HAP-1 (cell line): ENCODE measurements around the gene WDPCP.
A peak's percentile ranks its signal among the peaks of the same experiment; 100 is the strongest.
"Not testable (repeated sequence)": the region's sequence is repeated elsewhere in the genome, so short reads cannot be mapped to it uniquely, and the experiment has no call there.

ENCODE experiments used
- DNase-seq, 2 experiments: peaks; one replicate each; pipeline ENCODE4 v3.0.0-alpha.2; 2016 to 2020; ENCODE audit warnings: low spot score in 2 of 2
- H3K27me3 ChIP-seq: fragments of 250-450 bp; sonication (Bioruptor Pico); 2 replicates; pipeline ENCODE4 v1.5.1; 2020; ENCODE audit warnings: low read depth, mild to moderate bottlenecking, moderate library complexity
- H3K36me3 ChIP-seq: fragments of 250-450 bp; sonication (Bioruptor Pico); replicated peaks from 2 replicates; pipeline ENCODE4 v1.5.1; 2020; ENCODE audit warnings: mild to moderate bottlenecking
- H3K4me1 ChIP-seq: fragments of 250-450 bp; sonication (Bioruptor Pico); 2 replicates; pipeline ENCODE4 v1.5.1; 2020; ENCODE audit warnings: mild to moderate bottlenecking
- H3K4me3 ChIP-seq: fragments of 250-450 bp; sonication (Bioruptor Pico); 2 replicates; pipeline ENCODE4 v1.5.1; 2020; ENCODE audit warnings: mild to moderate bottlenecking, moderate library complexity
- H3K9me3 ChIP-seq: fragments of 250-450 bp; sonication (Bioruptor Pico); 2 replicates; pipeline ENCODE4 v1.5.1; 2020; ENCODE audit warnings: mild to moderate bottlenecking, moderate library complexity
- in situ Hi-C: fragments of 300-500 bp; cut with MboI; formaldehyde crosslinking; loops from 3 replicates; pipeline ENCODE4 v1.14.3; 2020; ENCODE audit warnings: low sequenced_read_pairs, inconsistent platforms, mixed read lengths

Gene WDPCP

GRCh38 chr2:63249161-63249560 is 339.1 kb downstream of the WDPCP start:
- Histone ChIP-seq H3K27me3 (no peaks in the 10 kb centered on the region), H3K4me1 (no peaks in the 10 kb centered on the region), H3K36me3 (no peaks in the 10 kb centered on the region), H3K4me3 (no peak overlapping the region), H3K9me3 (no peaks in the 10 kb centered on the region)
- DNase-seq = no peak
- in situ Hi-C loops = no loop called here

- H3K9me3 ChIP-seq = no peaks in the 10 kb centered on the region
- in situ Hi-C loops = no loop called here
- no peaks in the 10 kb centered on the region for H3K27me3 ChIP-seq
- no peaks in the 10 kb centered on the region for H3K4me1 ChIP-seq
- DNase-seq = no peak
- H3K36me3 ChIP-seq = no peaks in the 10 kb centered on the region
- H3K4me3 ChIP-seq = no peak overlapping the region
Measured at GRCh38 chr2:63242747-63243146, 345.5 kb downstream of the WDPCP start.

GRCh38 chr2:63225964-63226686 is 362.2 kb downstream of the WDPCP start:
- H3K9me3 ChIP-seq = no peaks in the 10 kb centered on the region
- no peak overlapping the region for H3K4me3 ChIP-seq
- 0 out of 2 replicates have a peak, but pooled peaks cover 3% of the 10 kb centered on the region for H3K4me1 ChIP-seq
- DNase-seq = no peak
- in situ Hi-C loops = no loop called here
- no peaks in the 10 kb centered on the region for H3K27me3 ChIP-seq
- H3K36me3 ChIP-seq = no peaks in the 10 kb centered on the region

- Histone ChIP-seq H3K9me3 (no peaks in the 10 kb centered on the region), H3K27me3 (no peaks in the 10 kb centered on the region), H3K4me3 (no peak overlapping the region), H3K36me3 (no peaks in the 10 kb centered on the region), H3K4me1 (no peaks in the 10 kb centered on the region; the same call in 1 of the 2 replicates)
- in situ Hi-C loops = no loop called here
- peak; percentile 34 to 56 for DNase-seq
Measured at GRCh38 chr2:63218800-63219526, 369.3 kb downstream of the WDPCP start.

GRCh38 chr2:63195310-63195709 is 393.0 kb downstream of the WDPCP start:
- H3K27me3 ChIP-seq = no peaks in the 10 kb centered on the region
- H3K4me1 ChIP-seq = peaks cover 22% of the 10 kb centered on the region
- DNase-seq = no peak
- no peaks in the 10 kb centered on the region for H3K9me3 ChIP-seq
- H3K36me3 ChIP-seq = no peaks in the 10 kb centered on the region
- H3K4me3 ChIP-seq = no peak overlapping the region
- in situ Hi-C loops = no loop called here

GRCh38 chr2:63194175-63194574 is 394.1 kb downstream of the WDPCP start:
- Histone ChIP-seq H3K9me3 (no peaks in the 10 kb centered on the region), H3K36me3 (no peaks in the 10 kb centered on the region), H3K4me1 (peaks cover 22% of the 10 kb centered on the region), H3K27me3 (no peaks in the 10 kb centered on the region), H3K4me3 (no peak overlapping the region)
- in situ Hi-C loops = no loop called here
- DNase-seq = no peak

GRCh38 chr2:63192889-63193774 is 395.1 kb downstream of the WDPCP start:
- H3K27me3 ChIP-seq = no peaks in the 10 kb centered on the region
- in situ Hi-C loops = no loop called here
- H3K9me3 ChIP-seq = no peaks in the 10 kb centered on the region
- no peak overlapping the region for H3K4me3 ChIP-seq
- H3K36me3 ChIP-seq = no peaks in the 10 kb centered on the region
- peaks cover 25% of the 10 kb centered on the region for H3K4me1 ChIP-seq
- peak; percentile 54 to 88 for DNase-seq

GRCh38 chr2:63192169-63192888 is 395.9 kb downstream of the WDPCP start:
- H3K36me3 ChIP-seq = no peaks in the 10 kb centered on the region
- peak in 1 of 2 experiments; percentile 35 for DNase-seq
- H3K4me3 ChIP-seq = no peak overlapping the region
- in situ Hi-C loops = no loop called here
- H3K9me3 ChIP-seq = no peaks in the 10 kb centered on the region
- no peaks in the 10 kb centered on the region for H3K27me3 ChIP-seq
- H3K4me1 ChIP-seq = peaks cover 25% of the 10 kb centered on the region

- Histone ChIP-seq H3K36me3 (no peaks in the 10 kb centered on the region), H3K4me3 (no peak overlapping the region), H3K9me3 (no peaks in the 10 kb centered on the region), H3K27me3 (no peaks in the 10 kb centered on the region), H3K4me1 (peaks cover 25% of the 10 kb centered on the region)
- in situ Hi-C loops = no loop called here
- peak; percentile 66 to 78 for DNase-seq
Measured at GRCh38 chr2:63189026-63189425, 399.3 kb downstream of the WDPCP start.

GRCh38 chr2:63186331-63186730 is 401.9 kb downstream of the WDPCP start:
- DNase-seq = no peak
- no peak overlapping the region for H3K4me3 ChIP-seq
- no peaks in the 10 kb centered on the region for H3K27me3 ChIP-seq
- in situ Hi-C loops = no loop called here
- no peaks in the 10 kb centered on the region for H3K9me3 ChIP-seq
- H3K36me3 ChIP-seq = no peaks in the 10 kb centered on the region
- H3K4me1 ChIP-seq = peaks cover 3% of the 10 kb centered on the region

- in situ Hi-C loops = no loop called here
- DNase-seq = peak in 1 of 2 experiments; percentile 26
- H3K27me3 ChIP-seq = no peaks in the 10 kb centered on the region
- no peaks in the 10 kb centered on the region for H3K36me3 ChIP-seq
- no peaks in the 10 kb centered on the region for H3K9me3 ChIP-seq
- H3K4me3 ChIP-seq = no peak overlapping the region
- no peaks in the 10 kb centered on the region; the same call in 1 of the 2 replicates for H3K4me1 ChIP-seq
Measured at GRCh38 chr2:63163161-63163820, 425.0 kb downstream of the WDPCP start.

- H3K4me3 ChIP-seq = no peak overlapping the region
- H3K27me3 ChIP-seq = no peaks in the 10 kb centered on the region
- in situ Hi-C loops = no loop called here
- no peaks in the 10 kb centered on the region; the same call in 1 of the 2 replicates for H3K4me1 ChIP-seq
- H3K9me3 ChIP-seq = no peaks in the 10 kb centered on the region
- no peak for DNase-seq
- H3K36me3 ChIP-seq = no peaks in the 10 kb centered on the region
Measured at GRCh38 chr2:63159262-63159661, 429.0 kb downstream of the WDPCP start.

- H3K4me1 ChIP-seq, H3K27me3 ChIP-seq, DNase-seq, H3K4me3 ChIP-seq, H3K9me3 ChIP-seq, H3K36me3 ChIP-seq, in situ Hi-C loops: not testable (repeated sequence)
Measured at GRCh38 chr2:63136683-63137082, 451.6 kb downstream of the WDPCP start.
